GM18870 (cell line): ENCODE measurements around the gene SRRM2.

Experiments
- ATAC-seq: cut with Tn5 transposase; IDR thresholded peaks from one replicate; pipeline ENCODE4 v1.9.1; 2021; ENCODE audit warnings: moderate library complexity; ENCODE audit not compliant: unreplicated experiment

The SRRM2 gene

DNA sequence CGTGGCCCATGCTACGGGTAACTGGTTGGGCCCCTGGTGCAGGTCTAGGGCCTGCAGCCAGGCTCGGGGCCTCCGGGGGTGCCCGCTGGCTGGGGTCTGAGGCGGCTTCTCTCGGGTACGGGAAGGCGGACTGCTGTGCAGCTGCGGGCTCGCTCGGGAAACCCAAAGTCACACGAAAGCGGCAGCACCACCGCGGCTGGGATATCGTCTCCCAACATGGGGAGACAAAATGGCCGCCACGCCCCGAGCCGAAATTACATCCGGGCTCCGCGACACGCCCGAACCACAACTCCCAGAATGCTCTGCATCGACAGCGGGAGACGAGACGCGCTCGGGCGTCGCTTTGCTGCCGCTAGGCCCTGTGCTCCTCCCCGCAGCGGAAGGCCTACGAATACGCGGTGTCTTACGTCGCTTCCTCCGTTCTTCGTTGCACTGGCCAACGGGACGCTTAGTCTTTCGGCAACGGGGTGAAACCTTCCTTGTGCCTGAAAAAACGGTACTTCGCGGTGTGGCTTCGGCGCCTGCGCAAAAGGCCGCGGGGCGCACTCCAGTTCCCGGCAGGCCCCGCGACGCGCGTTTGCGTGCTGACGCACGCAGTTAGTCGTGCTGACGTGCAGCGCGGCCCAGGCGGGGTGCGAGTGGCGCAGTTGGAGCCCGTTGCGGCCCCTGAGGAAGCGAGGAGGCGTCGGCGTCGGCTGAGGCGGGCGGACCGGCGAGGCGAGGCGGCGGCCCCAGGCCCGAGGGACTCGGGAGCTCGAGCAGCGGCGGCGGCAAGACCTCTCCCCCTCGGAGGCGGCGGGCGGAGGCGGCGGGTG lies at the start of gene SRRM2:
TSS of gene SRRM2 (plus strand) at position 604 of the 815 bp plus-strand sequence. CDS start 3,727 bp downstream, outside the sequence.
- ATAC-seq, result peak; percentile 78

DNA sequence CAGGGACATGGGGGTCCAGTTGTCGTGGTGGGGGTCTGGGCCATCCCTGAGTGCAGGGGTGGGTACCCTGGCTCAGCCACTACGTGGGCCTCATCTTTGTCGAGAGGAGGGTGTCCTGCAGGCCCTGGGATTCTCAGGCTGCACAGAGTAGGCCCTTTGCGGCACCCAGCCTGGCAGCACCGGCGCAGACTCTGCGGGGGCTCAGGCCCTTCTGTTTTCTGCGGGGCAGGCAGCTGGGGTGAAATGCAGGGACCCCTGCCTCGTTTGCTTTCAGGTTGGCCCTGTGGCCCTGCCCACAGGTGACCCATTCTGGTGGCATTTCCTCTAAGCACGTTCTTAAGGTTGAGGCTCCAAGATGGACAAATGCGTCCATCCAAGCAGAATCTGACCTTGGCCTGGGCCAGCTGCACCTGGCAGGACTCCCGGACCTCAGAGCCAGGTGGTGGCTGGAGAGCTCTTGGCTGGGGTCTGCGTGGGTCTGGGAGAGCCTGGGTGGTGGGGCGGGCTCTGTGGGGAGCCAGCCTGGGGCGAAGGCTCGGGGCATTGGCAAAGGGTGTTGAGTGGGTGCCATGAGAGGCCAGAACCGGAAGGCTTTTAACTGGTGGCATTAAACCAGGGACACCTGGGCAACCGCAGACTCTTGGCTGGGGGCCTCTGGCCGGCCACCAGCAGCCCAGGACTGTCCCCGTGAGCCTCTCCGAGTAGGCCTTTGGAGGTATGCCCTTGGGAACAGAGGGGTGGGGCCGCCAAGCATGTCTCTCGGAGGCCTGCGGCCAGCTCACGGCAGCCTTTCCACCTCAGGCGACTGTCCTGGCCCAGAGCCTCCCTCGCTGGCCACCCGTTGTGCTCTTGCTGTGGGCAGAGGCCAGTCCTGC lies 49.3 kb upstream of the SRRM2 start:
- no peak for ATAC-seq

DNA sequence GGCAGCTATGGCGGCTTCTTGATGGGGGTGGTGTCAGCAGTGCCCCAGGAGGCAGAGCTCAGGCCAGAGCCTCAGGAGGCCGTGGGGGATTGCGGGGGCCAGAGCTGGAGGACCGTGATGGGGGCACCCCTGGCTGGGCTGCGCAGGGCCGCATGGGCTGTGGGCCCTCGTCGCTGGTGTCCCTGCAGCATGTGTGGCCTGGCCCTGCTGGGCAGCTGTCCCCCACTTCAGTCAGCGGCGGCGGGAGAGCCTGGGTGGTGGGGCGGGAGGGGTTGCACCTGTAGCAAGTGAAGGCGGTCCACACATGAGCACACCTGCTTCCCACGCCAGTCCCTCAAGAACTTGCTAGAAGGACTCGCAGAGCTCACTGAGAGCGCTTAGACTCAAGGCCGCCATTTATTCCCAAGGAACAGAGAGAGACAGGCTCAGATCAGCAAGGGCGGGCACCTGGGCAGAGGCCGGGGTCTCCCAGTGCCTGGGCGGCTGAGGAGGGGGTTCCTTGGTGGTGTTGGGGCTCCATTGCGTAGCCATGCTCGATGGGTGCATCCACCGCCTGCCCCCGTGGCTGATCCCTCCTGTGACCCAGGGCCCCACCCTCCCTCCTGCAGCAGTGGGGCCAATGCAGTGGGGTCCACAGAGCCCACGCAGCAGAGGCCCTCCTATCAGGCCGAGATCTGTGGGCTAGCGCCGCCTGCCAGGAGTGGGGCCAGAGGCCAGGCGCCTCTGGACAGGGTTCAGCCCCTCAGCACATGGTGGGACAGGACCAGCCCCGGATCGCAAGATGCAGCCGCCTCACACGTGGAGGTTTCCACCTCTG lies 48.1 kb upstream of the SRRM2 start:
- no peak for ATAC-seq

DNA sequence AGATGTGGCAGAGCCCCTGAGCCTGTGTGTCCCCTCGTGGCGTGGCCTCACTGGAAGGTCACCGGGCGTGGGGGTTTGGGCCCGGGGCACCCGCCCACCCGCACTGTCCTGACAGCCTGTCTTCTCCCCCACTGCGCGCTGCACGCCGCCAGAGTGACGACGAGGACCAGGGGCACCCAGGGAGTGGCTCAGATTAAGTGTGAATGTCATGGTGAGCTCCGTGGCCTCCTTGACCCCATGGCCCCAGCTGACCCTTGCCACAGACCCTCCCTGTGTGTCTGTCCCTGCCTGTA lies 47.5 kb upstream of the SRRM2 start:
- no peak for ATAC-seq

GRCh38 chr16:2705351-2705750 lies 47.1 kb upstream of the SRRM2 start:
- ATAC-seq, result no peak

- ATAC-seq, result no peak
Measured at GRCh38 chr16:2706085-2706484, 46.4 kb upstream of the SRRM2 start.

- no peak for ATAC-seq
Measured at GRCh38 chr16:2706611-2707311, 45.7 kb upstream of the SRRM2 start.

- no peak for ATAC-seq
Measured at GRCh38 chr16:2707368-2708289, 44.8 kb upstream of the SRRM2 start.

- ATAC-seq, result no peak
Measured at GRCh38 chr16:2708290-2708639, 44.2 kb upstream of the SRRM2 start.

DNA sequence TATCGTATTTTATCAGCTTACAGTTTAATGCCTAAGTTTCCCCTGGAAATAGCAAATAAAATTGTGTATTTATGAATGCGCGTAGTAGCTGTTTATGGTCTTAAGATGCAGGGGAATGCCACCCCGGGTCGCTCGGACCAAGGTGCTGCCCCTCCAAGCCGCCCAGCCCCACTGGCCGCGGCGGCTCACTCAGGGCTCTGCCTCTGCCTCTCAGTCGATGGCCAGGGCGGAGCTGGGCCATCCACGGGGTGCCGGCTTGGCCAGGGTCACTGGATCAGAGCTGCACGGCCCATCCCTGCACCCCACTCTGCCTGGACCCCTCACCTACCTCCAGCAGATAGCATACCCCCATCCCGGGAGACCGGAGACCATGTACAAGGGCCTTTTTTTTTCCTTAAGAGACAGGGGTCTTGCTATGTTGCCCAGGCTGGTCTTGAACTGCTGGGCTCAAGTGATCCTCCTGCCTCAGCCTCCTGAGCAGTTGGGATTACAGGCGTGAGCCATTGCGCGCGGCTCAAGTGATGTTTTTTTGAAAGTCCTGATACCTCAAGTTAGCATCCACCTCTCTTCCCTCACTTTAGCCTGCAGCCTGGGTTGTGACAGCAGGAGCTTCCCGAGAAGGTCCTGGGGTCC lies 43.4 kb upstream of the SRRM2 start:
- ATAC-seq, result no peak

GRCh38 chr16:2709588-2709984 lies 42.9 kb upstream of the SRRM2 start:
- no peak for ATAC-seq

GRCh38 chr16:2710021-2710710 lies 42.3 kb upstream of the SRRM2 start:
- ATAC-seq, result no peak

GRCh38 chr16:2710711-2711231 lies 41.7 kb upstream of the SRRM2 start:
- ATAC-seq, result no peak

DNA sequence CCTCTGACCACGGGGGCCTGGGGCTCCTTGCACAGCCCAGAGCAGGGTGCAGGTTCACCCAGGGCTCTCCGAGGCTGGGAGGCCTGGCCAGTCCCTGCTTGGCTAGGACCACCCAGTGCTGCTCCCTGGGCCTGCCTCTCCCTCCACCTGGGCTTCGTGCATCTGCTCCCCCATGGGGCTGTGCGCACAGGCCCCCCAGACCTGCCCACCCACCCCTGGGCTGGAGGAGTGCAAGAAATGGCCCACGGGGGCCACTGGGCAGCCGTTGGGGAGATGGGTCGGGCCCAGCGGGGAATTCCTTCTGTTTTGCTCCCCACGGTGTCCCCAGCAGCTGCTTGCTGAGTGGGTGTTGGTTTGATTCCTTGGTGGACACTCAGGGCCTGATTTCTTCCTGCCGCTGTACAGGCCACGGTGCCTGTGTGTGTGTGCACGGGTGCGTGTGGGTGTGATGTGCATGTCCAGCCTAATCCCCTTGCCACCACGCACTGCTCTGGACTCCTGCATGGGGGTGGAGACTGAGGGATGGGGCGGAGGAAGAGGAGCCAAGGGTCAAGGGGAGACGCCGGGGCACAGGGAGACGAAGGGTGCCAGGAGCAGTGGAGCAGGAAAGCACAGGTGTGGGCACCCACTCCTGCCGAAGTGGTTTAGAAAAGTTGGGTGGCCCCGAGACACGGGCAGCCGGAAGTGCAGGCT lies 40.9 kb upstream of the SRRM2 start:
- ATAC-seq, result no peak

DNA sequence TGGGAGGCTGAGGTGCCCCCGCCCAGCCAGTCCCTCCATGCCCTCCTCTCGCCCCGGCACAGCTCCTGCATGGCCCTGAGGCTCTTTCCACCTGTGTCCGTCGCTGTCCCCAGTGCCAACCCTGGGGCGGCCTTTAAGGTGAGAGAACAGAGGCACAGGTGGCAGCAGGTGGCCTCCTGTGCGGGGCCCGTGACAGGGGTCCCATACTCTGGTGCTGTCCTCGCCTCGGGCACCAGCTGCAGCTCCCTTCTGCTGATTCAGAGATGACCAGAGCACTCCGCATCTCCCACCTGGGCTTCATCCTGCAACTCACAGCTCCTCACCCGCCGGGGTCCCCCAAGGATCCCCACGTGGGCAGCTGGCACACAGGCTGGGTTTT lies 40.4 kb upstream of the SRRM2 start:
- ATAC-seq, result no peak

DNA sequence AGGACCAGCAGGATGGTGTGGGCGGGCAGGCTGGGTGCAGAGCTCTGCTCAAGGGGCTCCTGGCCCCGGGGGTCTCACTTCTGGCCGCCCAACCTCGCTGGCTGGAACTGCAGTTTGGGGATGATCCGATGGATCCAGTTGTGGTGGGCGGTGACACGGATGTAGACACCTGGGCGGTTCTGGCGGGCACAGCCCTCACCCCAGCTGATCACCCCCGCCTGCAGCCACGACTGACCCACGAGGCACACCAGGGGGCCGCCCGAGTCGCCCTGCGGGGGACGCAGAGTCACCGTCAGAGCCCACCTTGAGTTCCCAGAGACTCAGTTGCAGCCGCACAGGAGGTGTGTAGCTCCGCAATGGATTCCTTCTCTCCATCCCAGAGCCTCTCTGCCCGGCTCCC lies 39.9 kb upstream of the SRRM2 start:
- ATAC-seq, result no peak

DNA sequence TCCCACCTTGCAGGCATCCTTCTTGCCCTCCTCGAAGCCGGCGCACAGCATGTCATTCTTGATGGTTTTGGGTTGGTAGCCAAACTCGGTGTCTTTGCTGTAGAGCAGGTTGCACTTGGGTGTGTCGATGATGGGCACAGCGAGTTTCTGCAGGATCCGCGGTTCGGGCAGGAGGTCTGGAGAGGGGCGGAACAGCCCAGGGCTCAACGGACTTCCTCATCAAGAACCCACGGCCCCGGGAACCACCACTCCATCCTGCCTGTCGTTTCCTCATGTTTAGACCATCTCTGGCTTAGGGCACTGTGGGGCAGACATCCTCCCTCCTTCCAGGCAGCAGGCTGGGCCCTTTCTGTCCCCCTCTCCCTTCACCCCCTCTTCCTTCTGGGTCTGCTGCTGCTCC lies 38.9 kb upstream of the SRRM2 start:
- no peak for ATAC-seq
